ENCODE measurements around the gene FBLN2. TPM values are rescaled to one million over a fixed set of nuclear protein-coding genes. Genes with fewer than 3 reads are reported as not detected.

FBLN2 gene
- polyA plus RNA-seq, 1 of the 3 experiments (the other 2 are of a cell fraction): 5.2 TPM

- CTCF ChIA-PET: no interaction called here
These were observed 6.8 kb upstream of the FBLN2 start for GRCh38 chr3:13542142-13542541.

GRCh38 chr3:13543253-13543652 lies 5.7 kb upstream of the FBLN2 start:
- Histone ChIP-seq H3K4me2 (no peak overlapping the region), H3K79me2 (ENCODE audit: insufficient read depth) (no peaks in the 10 kb centered on the region), H3K4me1 (ENCODE audit: control insufficient read depth in 1 of 2, insufficient read depth in 2 of 2, low read depth in 1 of 2, low read length in 1 of 2) (peaks cover 0 to 16% of the 10 kb centered on the region in 2 experiments; a peak in 1 of 4 replicates), H3K27me3 (ENCODE audit: insufficient read depth) (no peaks in the 10 kb centered on the region), H3K4me3 (ENCODE audit: low read depth in 2 of 2, low read length in 1 of 2) (no peak overlapping the region), H3F3A (replicated peaks; ENCODE audit: insufficient read depth) (peaks cover 2% of the 10 kb centered on the region), H4K20me1 (ENCODE audit: insufficient read depth) (no peaks in the 10 kb centered on the region), H2AFZ (ENCODE audit: low read depth) (no peak overlapping the region), H3K36me3 (replicated peaks in 1 of 2; ENCODE audit: control insufficient read depth in 1 of 2, insufficient read depth in 2 of 2, low read length in 1 of 2) (no peaks in the 10 kb centered on the region), H3K9me3 (no peaks in the 10 kb centered on the region), H3K9ac (no peak overlapping the region), H3K9me2 (no peaks in the 10 kb centered on the region), H3K27ac (ENCODE audit: low read depth in 2 of 2, low read length in 1 of 2) (peak overlapping the region in 1 of 2 experiments; percentile 49; a peak in 2 of 4 replicates)
- WGBS (ENCODE audit: low lambda C conversion rate): 24% methylated on average over 5 of the region's 5 CpGs
- ChIA-PET POLR2A (no interaction called here), CTCF (no interaction called here)
- TF ChIP-seq FOSL2 (IDR thresholded peaks at IDR 0.05; ENCODE audit: borderline replicate concordance, low read depth) (peak; percentile 13; the same call in 1 of the 2 replicates), RAD21 (IDR thresholded peaks at IDR 0.05; ENCODE audit: low read length) (no peak), MXI1 (IDR thresholded peaks at IDR 0.05; ENCODE audit: low read depth, low read length) (no peak)
- no peak for DNase-seq

More at GRCh38 chr3:13542142-13542541, 6.8 kb upstream of the FBLN2 start:
- no peak overlapping the region for H2AFZ ChIP-seq (ENCODE audit: low read depth)
- WGBS (ENCODE audit: low lambda C conversion rate): 69% methylated on average over 3 of the region's 3 CpGs
- POLR2A ChIA-PET: no interaction called here
- TF ChIP-seq RCOR1 (IDR thresholded peaks at IDR 0.05; ENCODE audit: low read length) (no peak), EP300 (IDR thresholded peaks at IDR 0.05; ENCODE audit: borderline replicate concordance in 1 of 2, low read depth in 1 of 2, low read length in 1 of 2) (no peak), SIN3A (IDR thresholded peaks at IDR 0.05; ENCODE audit: borderline replicate concordance, low read depth, low read length) (no peak), CTCF (IDR thresholded peaks at IDR 0.05) (no peak), FOXM1 (IDR thresholded peaks at IDR 0.05; ENCODE audit: low read depth) (no peak), TEAD4 (IDR thresholded peaks at IDR 0.05; ENCODE audit: borderline replicate concordance, insufficient read depth) (no peak), NFIC (IDR thresholded peaks at IDR 0.05; ENCODE audit: borderline replicate concordance) (no peak), EZH2phosphoT487 (IDR thresholded peaks at IDR 0.05; ENCODE audit: borderline replicate concordance, low read depth) (no peak), ZBTB33 (IDR thresholded peaks at IDR 0.05; ENCODE audit: borderline replicate concordance, low read depth) (no peak)
- H3K4me2 ChIP-seq: no peak overlapping the region
- H3F3A ChIP-seq (replicated peaks; ENCODE audit: insufficient read depth): peaks cover 3% of the 10 kb centered on the region
- no peaks in the 10 kb centered on the region for H3K9me2 ChIP-seq
- H4K20me1 ChIP-seq (ENCODE audit: insufficient read depth): no peaks in the 10 kb centered on the region
- peaks cover 0 to 10% of the 10 kb centered on the region in 2 experiments; a peak in 1 of 4 replicates for H3K4me1 ChIP-seq (ENCODE audit: control insufficient read depth in 1 of 2, insufficient read depth in 2 of 2, low read depth in 1 of 2, low read length in 1 of 2)
- DNase-seq: no peak
- H3K27me3 ChIP-seq (ENCODE audit: insufficient read depth): no peaks in the 10 kb centered on the region
- no peak overlapping the region for H3K27ac ChIP-seq (ENCODE audit: low read depth in 2 of 2, low read length in 1 of 2)
- H3K9ac ChIP-seq: no peak overlapping the region
- H3K4me3 ChIP-seq (ENCODE audit: low read depth in 2 of 2, low read length in 1 of 2): no peak overlapping the region
- no peaks in the 10 kb centered on the region for H3K36me3 ChIP-seq (replicated peaks in 1 of 2; ENCODE audit: control insufficient read depth in 1 of 2, insufficient read depth in 2 of 2, low read length in 1 of 2)
- H3K9me3 ChIP-seq: no peaks in the 10 kb centered on the region
- no peaks in the 10 kb centered on the region for H3K79me2 ChIP-seq (ENCODE audit: insufficient read depth)

Data from SK-N-SH (cell line).